Non-pigmented ciliary epithelial cell (primary cell): Measurements from ENCODE around the gene PPY.
"Not testable (repeated sequence)": the region's sequence is repeated elsewhere in the genome, so short reads cannot be mapped to it uniquely, and the experiment has no call there.

Source experiments
- DNase-seq: peaks from one replicate; pipeline ENCODE4 v3.0.0-alpha.2; 2010; ENCODE audit warnings: low read depth

Gene PPY, protein sequence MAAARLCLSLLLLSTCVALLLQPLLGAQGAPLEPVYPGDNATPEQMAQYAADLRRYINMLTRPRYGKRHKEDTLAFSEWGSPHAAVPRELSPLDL

DNA sequence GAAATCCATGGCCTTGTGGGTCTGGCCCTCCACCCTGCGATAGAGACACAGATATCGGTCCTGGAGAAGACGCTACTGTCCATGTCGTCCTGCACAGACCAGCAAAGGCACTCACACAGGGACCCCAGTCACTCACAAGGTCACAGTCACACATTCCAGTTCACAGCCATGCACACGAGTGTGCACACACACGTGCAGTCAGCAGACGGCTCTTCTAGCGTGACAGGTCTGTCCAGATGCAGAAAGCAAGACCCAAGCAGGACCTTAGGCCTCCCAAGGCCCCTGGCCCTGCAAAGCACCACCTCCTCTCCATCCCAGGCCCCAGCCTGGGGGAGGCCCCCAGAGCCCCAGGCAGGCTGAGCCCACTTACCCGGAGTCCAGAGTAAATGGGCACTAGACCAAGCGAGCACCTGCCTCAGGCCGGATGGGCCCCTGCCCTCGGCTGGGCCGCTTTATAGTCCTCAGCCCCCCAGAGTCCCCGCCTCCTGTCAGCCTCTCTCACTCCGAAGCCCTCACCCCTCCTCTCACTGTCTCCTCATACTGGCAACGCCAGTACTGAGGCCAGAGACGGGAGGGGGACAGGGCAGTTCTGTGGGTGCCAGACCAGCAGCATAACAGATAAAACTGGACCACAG lies at the start of gene PPY:
PPY (minus strand) TSS at position 426 of the 635 bp plus-strand sequence. CDS start 822 bp downstream, outside the sequence.
- no peak for DNase-seq

DNA sequence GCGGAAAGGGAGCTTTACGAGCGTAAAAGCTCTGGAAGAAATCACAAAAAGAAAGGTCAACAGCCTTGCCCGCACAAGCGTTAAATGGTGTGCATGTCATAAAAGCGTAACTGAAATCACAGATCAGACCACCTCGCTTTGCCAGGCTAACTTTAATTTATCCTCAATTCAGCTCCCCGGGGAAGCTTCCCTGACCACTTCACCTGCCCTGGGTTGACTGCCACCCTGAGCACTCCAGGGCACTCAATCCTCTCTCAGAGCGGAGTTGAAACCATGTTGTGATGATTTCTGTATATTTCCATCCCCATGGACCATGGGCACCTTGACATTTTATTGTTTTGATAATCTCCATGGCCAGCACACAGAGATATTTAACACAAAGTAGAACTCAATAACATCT lies 46.0 kb upstream of the PPY start:
- no peak for DNase-seq

DNA sequence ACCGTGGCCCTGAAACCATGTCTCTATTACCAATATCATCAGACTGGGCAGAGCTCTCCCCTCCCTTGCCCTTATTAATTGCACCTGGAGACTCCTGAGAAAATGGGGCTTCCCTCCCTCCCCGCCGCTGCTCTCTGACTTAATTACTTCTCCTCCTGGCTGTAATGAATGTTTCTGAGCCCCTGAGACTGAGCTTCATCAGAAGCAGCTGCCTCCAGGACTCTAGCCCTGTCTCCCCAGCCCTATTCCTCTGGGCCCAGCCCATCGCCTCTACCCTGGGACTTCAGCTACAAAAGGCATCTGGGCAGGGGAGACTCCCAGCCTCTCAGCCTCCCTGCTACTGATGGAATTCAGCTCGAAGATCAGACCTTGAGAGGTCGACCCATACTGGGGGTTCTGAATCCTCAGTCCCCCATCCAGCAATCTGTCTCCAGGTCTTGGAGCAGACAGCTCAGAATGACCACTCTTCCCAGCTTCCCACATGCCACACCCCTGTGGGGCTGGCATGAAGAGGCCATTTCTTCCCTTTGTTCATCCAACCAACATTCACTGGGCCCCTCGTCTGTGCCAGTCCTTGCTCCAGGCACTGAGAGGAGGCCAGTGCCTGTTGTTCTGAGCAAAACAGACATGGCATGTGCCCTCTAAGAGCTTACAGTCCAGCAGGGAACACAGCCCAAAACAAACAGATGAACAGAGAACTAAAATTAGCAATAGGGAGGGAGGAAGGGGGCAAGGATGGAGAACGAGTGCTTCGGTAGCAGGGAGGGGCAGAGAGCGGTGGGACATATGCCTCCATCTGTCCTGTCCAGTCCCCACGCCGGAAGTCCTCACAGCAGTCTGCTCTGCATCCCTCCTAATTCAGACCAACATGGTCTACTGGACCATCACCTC lies 45.1 kb upstream of the PPY start:
- DNase-seq, result no peak

DNA sequence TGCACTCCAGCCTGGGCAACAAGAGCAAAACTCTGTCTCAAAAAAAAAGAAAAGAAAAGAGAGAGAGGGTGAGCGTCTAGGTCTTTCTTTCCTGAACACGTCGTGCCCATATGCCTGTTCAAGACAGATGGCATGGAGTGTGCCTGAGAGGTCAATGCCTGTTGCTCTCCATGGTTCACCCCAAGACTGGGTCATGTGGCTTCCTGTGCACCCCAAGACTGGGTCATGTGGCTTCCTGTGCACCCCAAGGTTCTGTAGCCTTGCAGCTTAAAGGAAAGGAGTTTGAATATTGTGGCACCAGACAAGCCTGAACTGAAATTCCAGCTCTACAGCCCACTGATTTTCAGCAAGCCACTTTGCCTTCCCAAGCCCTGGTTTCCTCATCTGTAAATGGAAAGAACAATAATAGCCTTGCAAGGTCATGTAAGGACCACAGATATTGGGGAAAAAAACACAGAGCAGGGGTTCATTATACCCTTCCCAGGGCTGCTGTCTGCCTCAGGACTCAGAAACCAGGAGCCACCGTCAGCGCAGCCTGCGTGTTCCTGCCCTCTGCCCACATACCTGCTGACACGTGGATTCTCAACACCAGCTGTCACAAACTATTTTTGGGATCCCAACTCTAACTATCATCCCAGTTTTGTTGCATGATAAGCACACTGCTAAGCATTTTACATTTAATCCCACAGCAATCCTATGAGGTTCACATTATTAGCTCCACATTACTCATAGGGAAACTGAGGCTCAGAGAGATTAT lies 44.1 kb upstream of the PPY start:
- no peak for DNase-seq

DNA sequence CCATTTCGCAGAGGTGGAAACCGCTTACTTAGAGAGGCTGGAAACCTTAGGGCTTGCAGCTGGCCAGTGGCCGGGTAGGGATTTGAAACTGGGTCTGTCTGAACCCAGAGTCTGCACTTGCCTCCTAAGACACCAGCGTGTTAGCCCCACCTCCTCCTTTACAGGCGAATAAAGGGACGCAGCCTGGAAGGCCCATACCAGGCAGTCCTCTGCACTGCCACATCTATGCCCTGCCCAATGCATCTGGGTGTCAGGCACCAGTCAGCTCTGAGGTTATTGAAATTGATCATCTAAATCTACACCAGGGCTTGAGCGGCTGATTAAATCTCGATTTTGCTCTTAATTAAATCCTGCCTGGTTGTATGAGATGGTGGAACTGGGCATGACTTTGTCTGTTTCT lies 42.2 kb upstream of the PPY start:
- no peak for DNase-seq

DNA sequence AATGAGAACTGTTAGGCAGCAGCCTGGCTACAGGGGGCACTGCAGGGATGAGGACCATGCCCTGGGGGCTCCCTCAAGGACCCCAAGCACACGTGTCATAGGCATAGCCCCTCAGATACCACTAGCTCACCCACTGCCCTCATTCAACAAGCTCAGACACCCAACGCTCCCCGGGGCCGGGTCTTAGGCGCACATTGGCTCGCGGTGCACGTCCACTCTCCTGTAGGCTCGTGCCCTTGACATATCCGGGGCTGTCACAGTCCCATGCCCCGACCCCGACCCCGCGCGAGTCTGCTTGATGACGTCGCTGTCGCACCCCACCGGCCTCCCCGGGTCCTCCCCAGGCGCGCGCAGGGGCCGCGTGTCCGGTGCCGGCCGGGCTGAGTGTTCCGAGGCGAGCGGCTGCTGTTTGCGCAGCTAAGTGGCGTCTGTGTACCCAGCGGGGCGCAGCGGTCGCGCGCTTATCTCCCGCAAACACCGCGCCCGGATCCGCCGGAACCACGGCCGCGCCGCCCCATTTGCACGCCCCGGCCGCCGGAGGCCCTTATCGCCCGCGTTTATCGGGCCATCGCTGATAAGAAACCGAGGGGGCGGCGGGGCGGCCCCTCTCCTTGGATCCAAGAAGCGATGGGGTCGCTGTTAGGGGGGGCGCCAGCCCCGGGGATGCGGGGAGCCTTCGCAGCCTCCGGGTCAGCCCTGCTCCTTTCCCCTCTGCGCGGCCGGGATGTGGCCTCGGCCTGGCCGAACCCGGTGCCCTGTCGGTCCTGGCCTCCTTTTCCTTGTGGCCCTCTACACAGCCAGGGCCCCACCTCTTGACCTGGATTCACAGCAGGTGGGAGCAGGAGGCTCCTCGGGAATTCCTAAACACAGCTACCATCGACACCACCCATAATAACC lies 41.5 kb upstream of the PPY start:
- DNase-seq, result no peak

DNA sequence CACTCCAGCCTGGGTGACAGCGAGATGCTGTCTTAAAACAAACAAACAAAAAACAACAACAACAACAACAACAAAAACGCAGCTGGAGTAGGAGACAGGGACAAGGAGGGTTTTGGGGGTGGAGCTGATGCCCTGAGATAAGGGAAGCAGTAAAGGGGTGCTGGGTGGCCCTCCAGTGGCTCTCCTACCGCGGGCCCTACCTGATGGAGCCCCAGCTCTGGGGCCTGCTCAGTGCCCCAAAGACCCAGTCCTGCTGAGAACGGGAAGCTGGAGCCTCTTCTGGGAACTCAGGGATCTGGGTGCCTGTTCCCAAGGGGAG lies 40.9 kb upstream of the PPY start:
- no peak for DNase-seq

DNA sequence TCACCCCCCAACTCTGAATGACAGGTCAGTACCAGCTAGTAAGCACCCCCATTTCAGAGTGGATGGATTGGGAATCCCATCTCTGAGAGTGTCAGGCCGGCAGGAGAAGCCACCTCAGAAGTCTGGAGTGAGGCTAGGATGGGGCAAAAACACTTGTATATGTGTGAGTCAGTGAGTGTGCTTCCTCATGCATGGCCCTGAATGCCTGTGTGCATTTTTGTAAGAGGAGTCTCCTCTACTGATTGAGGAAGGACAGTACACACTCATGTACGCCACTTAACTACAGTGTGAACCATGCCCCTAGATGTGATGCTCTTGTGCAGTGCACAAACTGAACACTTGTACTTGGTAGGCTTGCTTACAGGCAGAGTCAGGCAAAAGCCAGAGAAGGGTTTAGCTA lies 39.9 kb upstream of the PPY start:
- DNase-seq, result no peak

DNA sequence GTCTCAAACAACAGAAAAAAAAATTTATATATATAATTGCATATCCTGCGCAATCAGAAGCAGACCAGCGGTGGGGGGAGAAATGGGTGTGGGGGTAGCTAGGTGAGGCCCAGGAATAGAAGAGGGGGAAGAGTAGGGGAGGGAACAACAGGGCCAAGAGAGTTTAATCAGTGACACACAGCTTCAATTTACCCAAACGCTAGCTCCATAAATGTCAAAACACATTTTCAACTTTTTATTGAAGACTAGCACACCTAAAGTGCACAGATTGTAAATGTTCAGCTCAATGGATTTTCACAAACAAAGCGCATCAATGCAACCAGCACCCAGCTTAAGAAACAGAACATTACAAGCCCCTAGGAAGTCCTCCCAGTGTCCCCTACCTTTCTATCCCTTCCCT lies 37.4 kb upstream of the PPY start:
- DNase-seq, result no peak

DNA sequence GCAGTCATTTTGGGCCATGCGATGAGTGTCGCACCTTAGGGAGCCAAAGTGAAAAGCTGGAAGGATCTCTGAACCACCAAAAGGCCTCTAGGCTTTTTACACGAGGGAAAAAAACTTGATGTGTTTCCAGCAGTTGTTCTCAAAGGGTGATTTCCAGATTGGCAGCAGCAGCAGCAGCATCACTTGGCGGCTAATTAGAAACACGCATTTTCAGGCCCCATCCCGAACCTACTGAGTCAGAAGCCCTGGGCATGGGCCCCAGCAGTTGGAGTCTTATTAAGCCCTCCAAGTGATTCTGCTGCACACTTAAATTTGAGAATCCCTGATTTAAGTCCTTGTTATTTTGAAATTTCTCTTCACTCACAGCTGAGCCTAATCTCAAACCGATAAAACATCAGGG lies 36.7 kb upstream of the PPY start:
- DNase-seq, result no peak

DNA sequence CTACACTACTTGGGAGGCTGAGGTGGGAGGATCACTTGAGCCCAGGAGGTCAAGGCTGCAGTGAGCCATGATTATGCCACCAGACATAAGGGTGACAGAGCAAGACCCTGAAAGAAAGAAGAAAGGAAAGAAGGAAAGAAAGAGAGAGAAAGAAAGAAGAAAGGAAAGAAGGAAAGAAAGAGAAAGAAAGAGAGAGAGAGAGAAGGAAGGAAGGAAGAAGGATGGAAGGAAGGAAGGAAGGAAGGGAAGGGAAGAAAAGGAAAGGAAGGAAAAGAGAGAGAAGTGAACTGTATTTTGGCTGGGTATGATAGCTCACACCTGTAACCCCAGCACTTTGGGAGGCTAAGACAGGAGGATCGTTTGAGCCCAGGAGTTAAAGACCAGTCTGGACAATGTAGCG lies 35.8 kb upstream of the PPY start:
- DNase-seq, result no peak

DNA sequence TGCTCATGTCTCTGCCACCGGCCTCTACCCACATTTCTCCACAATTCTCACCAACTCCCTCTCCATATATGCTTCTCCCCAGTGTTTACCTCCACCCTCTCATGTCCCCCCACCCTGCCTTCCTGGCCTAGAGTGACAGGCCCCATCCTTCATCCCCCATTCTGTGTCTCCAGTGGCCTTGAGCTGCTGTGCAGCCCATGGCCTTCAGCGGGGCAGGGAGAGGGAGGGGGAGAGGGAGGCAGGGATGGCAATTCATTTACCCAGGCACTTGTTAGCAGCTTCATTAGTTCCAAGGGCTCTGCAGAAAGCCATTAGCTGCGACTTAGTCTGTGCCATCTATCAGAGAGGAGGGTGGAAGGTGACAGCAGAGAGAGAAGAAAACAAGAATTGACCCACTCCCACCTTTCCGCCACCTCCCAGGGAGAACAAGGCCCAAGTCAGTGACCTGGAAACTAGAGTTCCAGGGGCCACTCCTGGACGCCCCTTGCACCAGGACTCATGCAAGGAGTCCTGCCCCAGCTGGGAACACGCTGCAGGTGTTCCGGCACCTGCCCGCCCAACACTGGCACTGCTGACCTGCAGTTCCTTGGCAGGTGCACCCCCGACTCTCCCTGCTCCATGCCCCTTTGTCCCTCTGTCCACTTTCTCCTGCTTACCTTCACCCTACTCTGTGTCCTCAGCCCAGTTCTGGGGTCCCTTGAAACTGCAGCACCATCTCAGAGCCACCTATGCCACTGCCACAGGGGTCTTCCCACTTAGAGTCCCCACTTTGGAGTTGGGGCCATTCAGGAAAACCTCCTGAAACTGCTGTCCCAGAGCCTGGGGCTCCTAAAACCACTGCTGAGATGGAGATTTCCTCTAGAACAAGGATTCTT lies 34.9 kb upstream of the PPY start:
- no peak for DNase-seq

DNA sequence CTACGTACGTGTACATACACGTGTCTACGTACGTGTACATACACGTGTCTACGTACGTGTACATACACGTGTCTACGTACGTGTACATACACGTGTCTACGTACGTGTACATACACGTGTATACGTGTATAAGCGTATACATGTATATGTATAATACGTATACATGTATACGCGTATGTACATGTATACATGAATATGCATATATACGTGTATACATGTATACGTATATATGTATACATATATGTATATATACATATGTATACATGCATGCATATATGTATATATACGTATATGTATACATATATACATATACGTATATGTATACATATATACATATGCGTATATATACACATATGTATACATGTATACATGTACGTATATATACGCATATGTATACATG lies 33.6 kb upstream of the PPY start:
- DNase-seq, result no peak

DNA sequence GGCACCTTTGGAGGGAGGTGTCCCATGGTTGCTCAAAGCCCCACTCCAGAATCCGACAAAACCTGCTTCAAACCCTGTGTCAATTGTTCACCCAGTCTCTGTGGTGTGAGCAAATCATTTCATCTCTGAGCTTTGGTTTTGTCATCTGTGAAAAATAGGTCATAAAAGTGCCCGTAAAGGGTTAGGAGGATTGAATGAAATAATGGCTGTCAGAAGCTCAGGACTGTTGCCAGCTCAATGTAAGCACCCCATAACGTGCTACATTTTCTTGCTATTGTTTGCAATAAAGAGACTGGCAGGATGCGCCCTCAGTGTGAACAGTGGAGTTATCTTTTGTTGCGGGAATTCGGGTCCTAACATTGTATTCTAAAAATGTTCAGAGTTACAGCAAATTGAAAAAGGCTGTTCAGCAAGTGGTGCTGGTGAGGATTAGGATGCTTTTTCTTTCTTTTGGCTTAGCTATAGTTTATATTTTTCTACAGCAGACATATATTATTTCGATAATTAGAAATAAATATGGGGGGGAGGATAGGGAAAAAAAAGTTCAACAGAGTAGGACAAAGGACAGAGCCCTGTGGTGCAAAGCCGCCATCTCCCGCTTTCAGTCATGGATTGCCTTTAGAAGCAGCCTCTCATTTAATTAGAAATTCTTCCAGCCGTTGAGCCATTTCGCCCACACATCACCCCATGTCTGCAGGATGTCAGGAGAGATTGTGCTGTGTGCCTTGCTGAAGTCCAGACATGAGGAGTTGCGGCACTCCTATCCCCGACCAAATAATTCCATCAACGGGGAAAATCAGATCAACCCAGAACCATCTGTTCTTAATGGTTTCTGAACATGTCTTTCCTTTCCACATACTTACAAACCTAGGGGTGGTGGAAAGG lies 32.3 kb upstream of the PPY start:
- no peak for DNase-seq

DNA sequence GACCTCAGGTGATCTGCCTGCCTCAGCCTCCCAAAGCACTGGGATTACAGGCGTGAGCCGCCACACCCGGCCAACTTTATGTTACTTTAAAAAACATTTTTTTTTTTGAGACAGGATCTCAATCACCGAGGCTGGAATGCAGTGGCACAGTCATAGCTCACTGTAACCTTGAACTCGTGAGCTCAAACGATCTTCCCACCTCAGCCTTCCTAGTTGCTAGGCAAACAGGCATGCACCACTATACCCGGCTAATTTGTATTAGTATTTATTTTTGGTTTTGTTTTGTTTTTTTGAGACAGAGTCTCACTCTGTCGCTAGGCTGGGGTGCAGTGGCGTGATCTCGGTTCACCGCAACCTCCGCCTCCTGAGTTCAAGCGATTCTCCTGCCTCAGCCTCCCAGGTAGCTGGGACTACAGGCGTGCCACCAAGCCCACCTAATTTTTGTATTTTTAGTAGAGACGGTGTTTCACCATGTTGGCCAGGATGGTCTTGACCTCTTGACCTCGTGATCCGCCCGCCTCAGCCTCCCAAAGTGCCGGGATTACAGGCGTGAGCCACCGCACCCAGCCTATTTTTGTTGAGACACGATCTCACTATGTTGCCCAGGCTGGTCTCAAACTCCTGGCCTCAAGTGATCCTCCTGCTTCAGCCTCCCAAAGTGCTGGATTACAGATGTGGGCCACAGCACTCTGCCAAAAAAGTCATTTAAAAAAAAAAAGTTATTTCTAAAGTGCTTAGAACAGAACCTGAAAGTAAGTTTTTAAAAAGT lies 30.4 kb upstream of the PPY start:
- DNase-seq, result not testable (repeated sequence)

DNA sequence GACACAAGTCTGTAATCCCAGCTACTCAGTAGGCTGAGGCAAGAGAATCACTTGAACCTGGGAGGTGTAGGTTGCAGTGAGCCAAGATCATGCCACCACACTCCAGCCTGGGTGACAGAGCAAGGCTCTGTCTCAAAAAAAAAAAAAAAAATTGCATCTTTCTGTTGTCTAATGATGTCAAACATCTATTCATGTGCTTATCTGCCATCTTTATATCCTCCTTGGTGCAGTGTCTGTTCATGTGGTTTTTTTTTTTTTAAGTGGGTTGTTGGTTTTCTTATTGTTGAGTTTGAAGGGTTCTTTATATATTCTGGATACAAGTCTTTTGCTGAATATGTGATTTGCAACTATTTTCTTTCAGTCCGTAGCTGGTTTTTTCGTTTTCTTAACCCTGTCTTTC lies 29.2 kb upstream of the PPY start:
- not testable (repeated sequence) for DNase-seq

DNA sequence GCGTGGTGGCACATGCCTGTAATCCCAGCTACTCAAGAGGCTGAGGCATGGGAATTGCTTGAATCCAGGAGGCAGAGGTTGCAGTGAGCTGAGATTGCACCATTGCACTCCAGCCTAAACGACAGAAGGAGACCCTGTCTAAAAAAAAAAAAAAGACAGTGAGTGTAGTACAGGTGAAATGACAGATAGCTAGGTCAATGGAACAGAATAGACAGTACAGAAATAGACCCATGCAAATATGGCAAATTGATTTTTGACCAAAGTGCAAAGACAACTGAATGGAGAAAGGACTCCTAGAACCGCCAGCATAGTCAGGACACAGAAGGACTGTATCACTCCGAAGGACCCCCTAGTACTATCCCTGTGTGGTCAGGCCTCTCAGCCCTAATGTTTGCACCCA lies 28.1 kb upstream of the PPY start:
- DNase-seq, result no peak

DNA sequence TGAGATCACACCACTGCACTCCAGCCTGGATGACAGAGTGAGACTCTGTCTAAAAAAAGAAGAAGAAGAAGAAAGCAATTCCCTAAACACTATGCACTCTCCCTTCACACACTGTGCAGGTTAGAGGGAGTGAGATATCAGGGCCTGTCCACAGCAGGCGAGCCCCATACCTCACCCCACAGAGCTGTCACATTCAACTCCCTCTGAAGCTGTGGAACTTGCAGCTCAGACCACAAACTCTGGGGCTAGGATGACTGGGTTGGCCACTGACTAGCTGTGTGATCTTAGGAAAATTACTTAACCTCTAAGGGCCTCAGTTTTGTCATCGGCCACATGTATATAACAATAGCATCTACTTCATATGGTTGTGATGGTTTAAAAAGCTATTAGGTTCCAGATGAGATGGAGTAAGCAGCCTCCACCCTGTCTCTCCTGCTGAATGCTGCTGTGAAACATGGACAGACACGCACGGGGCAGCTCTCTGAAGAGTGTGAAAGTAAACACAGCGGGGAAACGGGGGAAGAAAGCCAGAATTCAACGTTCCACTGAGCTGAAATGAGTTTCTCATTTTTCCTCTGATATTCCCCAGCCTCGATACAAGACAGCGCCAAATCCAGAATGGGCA lies 25.1 kb upstream of the PPY start:
- DNase-seq, result no peak

DNA sequence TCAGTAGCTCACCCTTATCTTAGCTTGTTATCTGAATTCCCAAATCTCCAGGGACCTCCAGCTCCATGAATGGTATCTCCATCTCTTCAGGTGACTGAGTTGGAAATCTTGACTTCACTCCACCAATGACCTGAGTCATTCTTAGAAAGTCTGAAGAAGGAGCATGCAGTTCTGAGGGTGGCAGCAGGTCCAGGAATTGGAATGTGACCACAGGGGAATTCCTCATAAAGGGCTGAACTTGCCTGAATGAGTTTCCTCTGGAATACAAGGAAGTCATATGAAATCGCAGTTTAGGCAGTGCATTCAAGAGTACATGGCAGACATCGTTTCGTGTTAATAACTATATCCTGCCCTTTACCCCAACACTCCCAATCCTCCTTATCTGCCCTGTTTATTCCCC lies 24.0 kb upstream of the PPY start:
- no peak for DNase-seq
